D721Med (cell line): ENCODE data around the gene DDX49.
A peak's percentile ranks its signal among the peaks of the same experiment; 100 is the strongest.
"Not testable (repeated sequence)": the region's sequence is repeated elsewhere in the genome, so short reads cannot be mapped to it uniquely, and the experiment has no call there.

Experiments
- DNase-seq: peaks from one replicate; pipeline ENCODE4 v3.0.0; 2011; ENCODE audit warnings: low spot score; ENCODE audit not compliant: insufficient read length
- FAIRE-seq: peaks from 2 replicates; lab custom pipeline; 2011; peaks lifted over from hg19 to GRCh38; lab: Jason Lieb, UNC
- TF ChIP-seq, protein P1 (sequence below): IDR thresholded peaks from 2 replicates; pipeline ENCODE4 v1.5.1; 2012; ENCODE audit warnings: mild to moderate bottlenecking, control low read depth; ENCODE audit not compliant: insufficient read depth; ENCODE audit errors: missing control alignments

Gene DDX49

DNA sequence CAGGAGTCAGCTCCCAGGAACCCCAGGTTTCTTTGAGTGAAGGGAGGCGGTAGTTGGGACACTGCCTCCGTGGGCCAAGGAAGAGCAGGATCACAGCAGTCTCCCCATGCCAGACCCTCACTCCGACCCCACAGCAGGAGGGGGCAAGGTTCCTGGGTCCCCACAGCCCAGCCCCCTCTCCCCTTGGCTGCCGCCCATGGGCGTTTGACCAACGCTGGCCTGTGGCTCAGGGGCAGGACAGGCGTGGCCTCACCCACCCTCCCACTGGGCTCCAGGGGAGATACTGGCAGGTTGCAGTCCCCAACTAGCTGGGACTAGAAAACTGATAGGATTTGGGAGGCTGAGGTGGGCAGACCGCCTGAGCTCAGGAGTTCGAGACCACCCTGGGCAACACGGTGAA is 9.5 kb upstream of the DDX49 start:
- DNase-seq, result no peak
- TF ChIP-seq, protein P1, sequence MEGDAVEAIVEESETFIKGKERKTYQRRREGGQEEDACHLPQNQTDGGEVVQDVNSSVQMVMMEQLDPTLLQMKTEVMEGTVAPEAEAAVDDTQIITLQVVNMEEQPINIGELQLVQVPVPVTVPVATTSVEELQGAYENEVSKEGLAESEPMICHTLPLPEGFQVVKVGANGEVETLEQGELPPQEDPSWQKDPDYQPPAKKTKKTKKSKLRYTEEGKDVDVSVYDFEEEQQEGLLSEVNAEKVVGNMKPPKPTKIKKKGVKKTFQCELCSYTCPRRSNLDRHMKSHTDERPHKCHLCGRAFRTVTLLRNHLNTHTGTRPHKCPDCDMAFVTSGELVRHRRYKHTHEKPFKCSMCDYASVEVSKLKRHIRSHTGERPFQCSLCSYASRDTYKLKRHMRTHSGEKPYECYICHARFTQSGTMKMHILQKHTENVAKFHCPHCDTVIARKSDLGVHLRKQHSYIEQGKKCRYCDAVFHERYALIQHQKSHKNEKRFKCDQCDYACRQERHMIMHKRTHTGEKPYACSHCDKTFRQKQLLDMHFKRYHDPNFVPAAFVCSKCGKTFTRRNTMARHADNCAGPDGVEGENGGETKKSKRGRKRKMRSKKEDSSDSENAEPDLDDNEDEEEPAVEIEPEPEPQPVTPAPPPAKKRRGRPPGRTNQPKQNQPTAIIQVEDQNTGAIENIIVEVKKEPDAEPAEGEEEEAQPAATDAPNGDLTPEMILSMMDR, result no peak
- no peak for FAIRE-seq

GRCh38 chr19:18910801-18911436 is 8.6 kb upstream of the DDX49 start:
- DNase-seq (no peak), FAIRE-seq (no peak)
- TF ChIP-seq, protein P1, result no peak

GRCh38 chr19:18912933-18913332 is 6.6 kb upstream of the DDX49 start:
- DNase-seq, result no peak
- FAIRE-seq, result no peak
- TF ChIP-seq, protein P1, result no peak

- TF ChIP-seq, protein P1, result no peak
Observed at GRCh38 chr19:18913466-18913865, 6.0 kb upstream of the DDX49 start.

DNA sequence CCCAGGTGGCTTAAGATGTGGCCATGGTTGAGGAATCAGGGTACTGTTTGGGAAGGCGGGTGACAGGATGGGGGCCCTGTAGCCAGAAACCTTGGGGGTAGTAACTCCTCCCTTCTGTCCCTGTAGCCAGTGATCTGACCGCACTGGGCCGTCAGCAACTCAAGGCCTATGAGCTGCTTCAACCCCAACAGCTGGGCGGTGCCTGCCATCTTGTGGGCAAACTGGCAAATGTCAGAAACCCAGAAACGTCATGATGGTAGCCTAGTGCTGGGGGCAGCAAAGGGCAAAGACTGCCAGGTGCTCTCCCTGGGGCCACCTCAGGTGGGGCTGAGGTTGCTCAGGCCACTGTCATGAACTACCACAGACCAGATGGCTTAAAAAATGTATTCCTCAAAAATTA is 3.9 kb upstream of the DDX49 start:
- DNase-seq (no peak), FAIRE-seq (no peak)
- TF ChIP-seq, protein P1, result peak; percentile 54

More at GRCh38 chr19:18913466-18913865, 6.0 kb upstream of the DDX49 start:
- FAIRE-seq, result no peak
- no peak for DNase-seq

- not testable (repeated sequence) for DNase-seq, FAIRE-seq
Observed at GRCh38 chr19:18917593-18917992, 1.9 kb upstream of the DDX49 start.

- no peak for DNase-seq
- TF ChIP-seq, protein P1, result no peak
- no peak for FAIRE-seq
Observed at GRCh38 chr19:18919900-18920214, 342 bp downstream of the DDX49 start.

DNA sequence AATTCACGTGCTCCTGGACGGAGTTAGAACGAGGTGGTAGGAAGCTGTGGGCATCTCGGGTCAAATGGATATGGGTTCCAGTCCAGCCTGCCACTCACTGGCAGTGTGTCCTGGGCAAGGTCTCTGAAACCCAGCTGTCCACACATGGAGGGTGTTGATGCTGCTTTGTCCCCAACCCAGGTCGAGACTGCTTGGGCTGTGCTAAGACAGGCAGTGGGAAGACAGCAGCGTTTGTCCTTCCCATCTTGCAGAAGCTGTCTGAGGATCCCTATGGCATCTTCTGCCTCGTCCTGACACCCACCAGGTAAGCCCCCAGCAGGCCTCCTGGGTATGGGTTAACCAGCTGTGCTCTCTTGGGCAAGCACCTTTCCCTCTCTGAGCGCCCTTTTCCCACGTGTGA is 885 bp downstream of the DDX49 start:
- TF ChIP-seq, protein P1, result no peak
- no peak for DNase-seq

More for the DNA sequence above, 885 bp downstream of the DDX49 start:
- FAIRE-seq, result no peak
